Stimulated activated CD4-positive, alpha-beta T cell treated with anti-CD3 and anti-CD28 coated beads, Interleukin-1b, Interleukin-23, amount 100 ng/mL, for 24 hours (primary cell): ENCODE data around the gene NAA10.

Source experiments
- DNase-seq, 4 experiments: peaks; one replicate each; pipeline ENCODE4 v3.0.0-alpha.2; 2020; ENCODE audit warnings: low read depth in 4 of 4, low spot score in 1 of 4

Gene NAA10

DNA sequence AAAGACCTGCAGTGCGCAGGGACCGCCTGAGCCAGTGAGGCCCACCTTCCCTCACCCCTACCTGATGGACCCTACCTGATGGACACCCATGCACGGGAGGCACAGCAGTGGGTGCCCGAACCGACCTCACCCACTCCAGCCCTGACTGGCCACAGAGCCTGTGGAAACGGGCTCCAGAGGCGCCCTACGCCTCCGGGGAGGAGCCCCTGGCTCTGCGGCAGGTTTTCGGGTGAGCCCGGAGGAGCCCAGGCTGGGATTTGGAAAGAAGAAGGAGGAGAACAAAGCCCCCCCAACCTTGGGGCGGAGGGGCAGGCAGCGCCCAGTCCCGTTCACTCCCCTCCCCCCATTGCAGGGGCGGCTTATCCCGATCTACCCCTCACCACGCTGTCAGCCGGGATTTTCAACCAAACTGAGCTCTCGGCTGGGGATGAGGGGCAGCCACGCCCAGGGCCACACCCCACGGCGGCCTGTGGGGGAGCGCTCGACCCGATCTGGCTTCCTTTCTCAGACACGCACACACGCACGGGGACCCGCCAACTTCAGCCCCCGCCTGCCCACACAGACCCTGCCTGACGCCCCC is 49.5 kb downstream of the NAA10 start:
- no peak for DNase-seq

DNA sequence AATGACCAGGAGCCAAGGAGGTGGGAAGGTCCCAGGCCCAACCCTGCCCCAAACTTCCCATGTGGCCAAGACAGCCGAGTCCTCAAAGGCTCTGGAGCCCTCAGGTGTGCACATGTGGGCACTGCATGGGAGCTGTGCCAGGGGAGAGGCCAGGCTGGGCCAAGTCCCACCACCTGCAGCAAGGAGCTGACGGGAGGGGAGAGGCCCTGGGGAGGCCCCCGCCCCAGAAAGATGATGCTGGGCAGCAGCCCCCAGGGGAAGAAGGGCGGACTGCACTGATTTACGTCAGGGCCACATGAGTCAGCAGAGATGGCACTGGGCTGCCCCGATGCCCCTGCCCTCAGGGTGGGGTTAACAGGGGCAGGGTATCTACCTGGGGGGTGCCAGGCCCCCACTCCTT is 50.2 kb downstream of the NAA10 start:
- DNase-seq, result no peak

DNA sequence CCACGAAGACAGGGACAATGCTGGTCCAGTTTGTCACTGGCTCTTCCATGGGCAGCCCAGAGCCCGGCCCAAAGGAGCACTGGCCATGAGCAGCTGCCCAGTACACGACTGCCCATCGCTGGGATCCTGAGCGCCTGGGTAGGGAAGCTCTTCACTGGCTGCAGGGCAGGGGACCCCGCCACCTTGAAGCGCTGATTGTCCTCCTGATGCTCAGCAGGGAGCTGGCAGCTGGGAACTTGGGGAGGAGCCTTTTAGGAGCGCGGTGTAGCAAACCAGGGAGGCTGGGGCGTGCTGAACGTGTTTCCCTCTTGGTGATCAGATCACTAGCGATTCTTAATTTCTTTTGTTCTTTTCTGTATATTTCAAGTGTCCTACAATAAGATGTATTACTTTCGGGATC is 50.7 kb downstream of the NAA10 start:
- no peak for DNase-seq

DNA sequence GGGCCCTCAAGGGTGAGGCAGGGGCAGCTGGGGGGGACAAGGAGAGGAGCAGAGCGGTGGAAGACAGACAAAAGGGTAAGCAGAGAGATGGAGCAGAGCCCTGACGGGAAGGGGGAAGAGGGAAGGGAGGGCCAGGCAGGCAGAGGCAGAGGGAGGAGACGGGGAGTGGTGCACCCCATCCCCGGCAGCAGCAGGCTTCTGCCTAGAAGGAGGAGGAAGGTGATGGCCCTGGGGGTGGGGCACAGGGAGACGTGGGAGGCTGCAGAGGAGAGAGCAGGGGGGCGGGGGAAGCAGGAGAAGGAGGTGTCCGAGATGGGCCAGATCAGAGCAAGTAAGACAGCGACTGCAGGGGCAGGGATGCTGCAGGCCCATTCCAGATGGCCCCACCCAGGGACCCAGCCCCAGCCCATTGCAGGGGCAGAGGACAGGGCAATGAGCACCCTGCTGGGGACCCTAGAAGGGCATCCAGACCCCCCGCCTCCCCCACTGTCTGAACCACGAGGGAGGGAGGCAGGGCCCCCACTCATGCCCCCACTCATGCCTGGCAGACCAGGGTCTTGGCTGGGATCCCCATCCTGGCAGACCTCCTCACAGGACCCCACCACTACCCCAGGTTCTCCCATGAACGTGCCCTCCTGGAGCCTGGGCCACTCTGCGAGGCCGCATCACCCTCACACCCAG is 51.5 kb downstream of the NAA10 start:
- DNase-seq, result no peak

DNA sequence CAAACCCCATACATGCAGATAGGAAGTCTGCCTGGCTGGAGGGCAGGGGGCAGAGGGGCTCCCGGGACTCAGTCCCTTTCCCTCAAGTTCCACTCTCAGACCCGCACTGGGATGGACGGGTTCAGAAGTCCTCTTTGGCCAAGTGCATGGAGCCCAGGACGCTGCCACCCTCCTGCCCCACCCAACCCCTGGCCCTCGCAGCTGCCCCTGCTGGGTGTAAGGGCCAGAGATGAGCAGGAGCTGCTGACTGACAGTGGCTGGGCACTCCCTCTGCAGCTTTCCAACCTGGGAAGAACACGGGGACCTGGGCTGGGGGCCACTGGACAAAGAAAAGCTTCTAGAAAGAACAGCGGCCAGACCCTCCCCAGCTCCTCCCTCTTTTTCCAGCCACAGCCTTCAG is 52.3 kb downstream of the NAA10 start:
- DNase-seq, result no peak

DNA sequence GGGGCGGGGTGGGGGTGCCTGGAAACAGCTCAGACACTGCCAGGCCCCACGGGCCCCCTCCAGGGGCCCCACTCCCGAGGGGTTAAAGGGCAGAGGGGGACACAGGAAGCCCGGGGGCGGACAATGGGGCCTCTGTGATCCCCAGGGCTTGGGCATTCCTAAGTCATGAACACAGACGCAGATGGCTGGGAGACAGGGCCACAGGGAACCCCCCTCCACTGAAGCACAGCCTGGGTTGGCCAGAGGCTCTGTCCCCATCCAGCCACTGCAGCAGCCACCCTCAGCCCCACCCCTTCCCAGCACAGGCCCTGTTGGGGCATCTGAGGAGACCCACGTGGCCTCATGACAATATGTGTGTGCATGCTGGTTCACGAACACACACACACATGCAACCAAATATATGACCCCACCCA is 52.7 kb downstream of the NAA10 start:
- no peak for DNase-seq

DNA sequence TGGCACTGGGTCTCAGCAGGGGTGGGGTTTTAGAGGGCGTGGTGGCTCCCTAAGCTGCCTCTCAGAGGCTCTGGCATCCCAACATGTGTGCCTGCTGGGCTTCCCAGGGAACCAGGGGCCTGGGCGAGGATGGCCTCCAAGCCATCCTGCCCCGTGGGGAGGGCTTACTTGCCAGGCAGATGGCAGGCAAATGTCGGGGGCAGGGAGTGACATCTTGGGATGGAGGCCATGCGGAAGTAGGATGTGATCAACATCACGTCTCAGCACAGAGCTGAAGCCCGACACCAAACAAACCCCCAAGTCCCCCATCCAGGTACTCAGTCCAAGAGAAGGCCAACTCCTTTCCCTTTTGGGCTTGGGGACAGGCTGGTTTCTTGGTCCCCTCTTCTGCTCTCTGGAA is 53.6 kb downstream of the NAA10 start:
- DNase-seq, result no peak

DNA sequence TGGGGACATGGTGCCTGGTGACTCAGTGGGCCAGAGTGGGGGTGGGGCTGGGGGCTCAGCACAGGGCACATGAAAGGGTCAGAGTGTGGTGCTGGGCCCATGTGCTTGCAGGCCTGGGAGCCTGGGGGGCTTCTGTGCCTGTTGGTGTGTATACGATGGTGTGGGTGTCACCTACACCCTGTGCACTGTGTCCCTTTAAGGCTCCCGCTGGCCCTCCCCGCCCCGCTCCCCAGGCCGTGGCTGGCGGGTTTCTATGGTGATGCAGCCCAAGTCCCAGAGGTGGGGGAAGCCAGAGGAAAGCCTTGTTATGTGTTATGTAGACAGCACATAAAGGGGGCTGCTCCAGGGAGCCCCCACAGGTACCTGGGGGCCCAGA is 54.4 kb downstream of the NAA10 start:
- no peak for DNase-seq

DNA sequence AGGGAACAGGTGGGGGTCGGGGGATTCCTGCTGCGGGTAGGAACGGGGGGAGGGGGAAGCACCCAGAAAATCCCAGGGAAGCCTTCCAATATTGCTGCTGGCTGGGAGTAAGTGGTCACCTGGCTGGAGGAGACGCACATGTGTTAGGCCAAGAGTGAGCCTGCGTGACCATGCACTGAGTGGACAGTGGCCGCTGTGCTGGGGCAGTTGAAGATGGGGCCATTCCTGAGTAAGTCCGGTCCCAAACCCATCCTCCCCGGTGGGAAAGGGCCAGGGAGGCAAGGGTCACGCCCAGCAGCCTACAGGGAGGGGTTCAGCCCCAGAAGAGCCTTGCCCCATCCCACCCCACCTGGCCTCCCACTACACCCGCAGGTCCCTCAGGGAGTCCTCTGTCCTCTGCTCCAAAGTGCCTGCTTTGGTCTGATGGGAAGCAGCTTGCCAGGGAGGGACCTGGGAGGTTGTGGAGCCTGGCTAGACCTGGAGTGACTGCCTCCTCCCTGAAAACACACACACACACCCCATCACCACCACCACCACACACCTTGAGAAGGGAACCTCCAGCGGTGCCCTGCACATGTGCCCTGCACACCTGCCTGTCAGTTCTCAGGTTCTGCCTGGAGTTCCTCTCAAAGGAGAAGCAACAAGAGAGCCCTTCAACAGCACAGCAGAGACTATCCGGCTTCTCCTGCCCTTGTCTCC is 54.9 kb downstream of the NAA10 start:
- DNase-seq, result no peak
